Articular chondrocyte of knee joint (primary cell): ENCODE measurements around the gene FABP3. TPM values are rescaled to one million over a fixed set of nuclear protein-coding genes. Genes with fewer than 3 reads are reported as not detected.

ENCODE experiments used
- total RNA-seq: library from RNA; depleted of rRNA; stranded (reverse); fragments of >200 nt; gene quantifications from 2 replicates; pipeline ENCODE4 v1.2.3, GENCODE V29; 2012

Gene FABP3
- 32.3 and 40.8 TPM in 2 replicates for total RNA-seq

DNA sequence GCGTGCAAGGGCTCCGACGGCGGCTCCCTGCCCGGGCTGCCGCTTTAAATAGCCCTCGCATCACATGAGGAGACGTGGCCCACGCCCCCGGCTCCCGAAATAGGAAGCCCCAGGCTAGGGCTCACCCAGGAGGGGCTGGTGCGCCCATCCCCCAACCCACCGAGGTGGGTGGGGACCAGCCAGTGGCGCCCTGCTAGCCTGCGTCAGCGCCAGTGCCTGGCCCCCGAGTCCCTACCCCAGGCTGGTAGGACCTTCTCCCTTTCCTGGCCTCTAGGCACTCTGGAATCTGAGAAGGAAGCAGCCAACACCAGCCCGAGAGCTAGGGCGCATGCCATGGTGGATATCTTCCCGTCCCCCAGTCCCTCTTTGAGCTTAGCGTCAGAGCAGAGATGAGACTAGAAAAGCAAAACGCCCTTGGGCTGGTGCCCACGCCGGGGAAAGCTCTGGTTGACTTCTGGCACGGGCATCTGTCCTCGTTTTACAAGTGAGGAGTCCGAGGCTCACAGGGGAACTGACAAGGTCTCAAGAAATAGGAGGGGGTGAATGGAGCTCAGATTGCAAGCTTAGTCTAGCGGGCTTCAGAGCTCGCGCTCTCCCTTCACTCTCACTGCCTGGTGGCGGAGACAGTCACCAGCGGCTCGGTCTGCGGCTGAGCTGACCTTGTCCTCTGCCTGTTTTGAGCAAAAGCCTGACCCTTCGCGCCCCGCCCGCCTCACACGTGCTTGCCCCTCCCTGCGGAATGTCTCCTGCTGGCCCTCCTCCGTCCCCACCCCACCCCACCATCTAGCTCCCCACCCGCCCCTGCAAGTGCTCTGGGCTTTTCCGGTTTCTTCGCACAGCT, at the start of gene FABP3:
Gene FABP3 (minus strand): TSS at position 21 of the 841 bp plus-strand sequence. CDS start 62 bp downstream, outside the sequence.

DNA sequence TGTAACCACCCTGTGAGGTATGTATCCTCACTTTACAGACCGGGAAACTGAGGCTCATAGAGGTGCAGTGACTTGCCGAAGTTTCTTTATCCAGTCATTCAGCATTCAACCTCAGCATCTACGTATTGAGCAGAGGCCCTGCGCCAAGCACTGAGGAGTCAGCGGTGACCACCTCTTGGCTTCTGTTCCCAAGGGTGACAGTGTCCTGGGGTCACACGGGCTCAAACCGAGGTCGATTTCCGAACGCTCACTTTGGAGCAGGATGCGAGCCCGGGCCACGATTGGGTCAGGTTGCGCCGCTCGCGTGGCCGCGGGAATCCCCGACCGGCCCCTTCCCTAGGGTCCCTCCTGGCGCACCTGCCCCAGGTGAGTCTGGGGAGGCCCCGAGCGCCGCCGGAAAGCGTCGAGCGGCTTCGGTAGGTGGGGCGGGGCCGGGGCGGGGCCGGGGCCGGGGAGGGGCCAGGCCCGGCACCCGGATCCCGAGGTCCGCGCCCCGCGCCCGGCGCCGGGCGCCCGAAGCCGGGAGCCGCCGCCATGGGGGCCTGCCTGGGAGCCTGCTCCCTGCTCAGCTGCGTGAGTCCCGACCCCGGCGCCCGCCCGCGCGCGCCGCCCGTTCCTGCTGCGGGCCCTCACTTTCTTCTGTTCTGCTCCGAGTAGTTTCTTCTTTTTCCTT, 40.0 kb upstream of the FABP3 start, which contains the start of gene SERINC2:
Gene SERINC2 (plus strand): TSS at position 482 of the 673 bp plus-strand sequence. CDS start 53 bp downstream, at position 535.

Other genes with a start within 250 kb of the FABP3 start
- gene NKAIN1, start 133.2 kb downstream of the FABP3 start, total RNA-seq, result 0.32 and 0.39 TPM in 2 replicates
- 74.2 and 78.5 TPM in 2 replicates for gene SNRNP40, start 76.3 kb downstream of the FABP3 start, total RNA-seq
- 32.0 and 36.5 TPM in 2 replicates for gene ZCCHC17, start 76.0 kb downstream of the FABP3 start, total RNA-seq
- gene SERINC2, start 40.1 kb upstream of the FABP3 start, total RNA-seq, result 3.7 and 5.0 TPM in 2 replicates
- gene TINAGL1, start 203.4 kb upstream of the FABP3 start, total RNA-seq, result 25.0 and 31.8 TPM in 2 replicates
- not detected in 2 replicates for gene HCRTR1, start 244.6 kb upstream of the FABP3 start, total RNA-seq